HepG2 (cell line): Measurements from ENCODE around the gene GAS5. TPM values are rescaled to one million over a fixed set of nuclear protein-coding genes. Genes with fewer than 3 reads are reported as not detected.

Experiments
- BRCA1 ChIP-seq: sonication (generic); formaldehyde crosslinking; IDR thresholded peaks from 2 replicates; pipeline ENCODE4 v1.4.0; 2020; ENCODE audit warnings: missing genetic modification reagents
- CENPX ChIP-seq: sonication (generic); formaldehyde crosslinking; IDR thresholded peaks from 2 replicates; pipeline ENCODE4 v1.9.0; 2021; ENCODE audit warnings: mild to moderate bottlenecking, missing genetic modification reagents, moderate library complexity
- FOXO1 ChIP-seq: sonication (generic); formaldehyde crosslinking; IDR thresholded peaks from 2 replicates; pipeline ENCODE4 v1.4.0; 2020; ENCODE audit warnings: missing genetic modification reagents
- HCFC1 ChIP-seq: fragments of 150-350 bp; IDR thresholded peaks from 2 replicates; pipeline ENCODE4 v1.6.1; 2014; ENCODE audit warnings: low read depth, low read length
- RFX3 ChIP-seq: IDR thresholded peaks from 2 replicates; pipeline ENCODE4 v1.6.1; 2016; ENCODE audit warnings: missing biosample characterization, missing genetic modification reagents
- ZBTB40 ChIP-seq, 2 experiments: fragments of 450-650 bp in 1 of 2; sonication (generic) in 1 of 2; formaldehyde crosslinking in 1 of 2; IDR thresholded peaks; 2 replicates each; pipeline versions ENCODE4 v1.6.1 to v1.8.0; 2016 to 2022; ENCODE audit warnings: antibody characterized with exemption in 1 of 2, mild to moderate bottlenecking in 1 of 2, missing genetic modification reagents in 1 of 2
- ZNF263 ChIP-seq: sonication (generic); formaldehyde crosslinking; IDR thresholded peaks from 2 replicates; pipeline ENCODE4 v1.4.0; 2020; ENCODE audit warnings: missing genetic modification reagents
- ZNF547 ChIP-seq: sonication (generic); formaldehyde crosslinking; IDR thresholded peaks from 2 replicates; pipeline ENCODE4 v1.5.1; 2020; ENCODE audit warnings: mild to moderate bottlenecking, missing genetic modification reagents
- ZNF761 ChIP-seq: sonication (generic); formaldehyde crosslinking; conservative IDR thresholded peaks from 2 replicates; pipeline ENCODE4 v1.4.0; 2020; ENCODE audit warnings: mild to moderate bottlenecking, missing genetic modification reagents
- polyA plus RNA-seq, 8 experiments: library from polyadenylated mRNA; depleted of rRNA in 3 of 8; stranded (reverse) in 7 of 8; unstranded in 1 of 8; fragments of >200 nt; fragmentation: Illumina TruSeq in 4 of 8; extraction: Trizol in 4 of 8; gene quantifications; 2 replicates each; pipeline versions ENCODE4 v1.2.1 to v1.2.3, GENCODE V29; 2011 to 2016; ENCODE audit warnings: low read depth in 4 of 8, missing spikeins in 1 of 8, mixed read lengths in 1 of 8; ENCODE audit not compliant: insufficient read depth in 1 of 8
- total RNA-seq, 5 experiments: library from RNA; depleted of rRNA; stranded (reverse); fragments of >200 nt; fragmentation: Illumina TruSeq; extraction: Trizol; gene quantifications; 2 replicates each; pipeline ENCODE4 v1.2.3, GENCODE V29; 2016; ENCODE audit warnings: low read depth in 1 of 5

Gene GAS5
- total and polyA plus RNA-seq, 2 of the 13 experiments (the other 11 are each of a cell fraction or from before 2014, with no cell fraction given) = 352 to 738 TPM

- TF ChIP-seq ZBTB40 (IDR thresholded peaks at IDR 0.05) (no peak), ZBTB40 (CRISPR knock-in tag; IDR thresholded peaks at IDR 0.05) (no peak), ZNF263 (no peak), FOXO1 (CRISPR knock-in tag) (no peak), ZNF761 (no peak), ZNF547 (CRISPR knock-in tag) (no peak), RFX3 (CRISPR knock-in tag) (no peak), CENPX (CRISPR knock-in tag) (no peak), HCFC1 (no peak), BRCA1 (CRISPR knock-in tag) (no peak)
These were observed 3.7 kb upstream of the GAS5 start (continued) for GRCh38 chr1:173871500-173871899.
